GM21619 (cell line): ENCODE results near the gene JADE1.

ENCODE experiments used
- ATAC-seq: cut with Tn5 transposase; IDR thresholded peaks from one replicate; pipeline ENCODE4 v1.9.1; 2021; ENCODE audit not compliant: unreplicated experiment

The JADE1 gene

DNA sequence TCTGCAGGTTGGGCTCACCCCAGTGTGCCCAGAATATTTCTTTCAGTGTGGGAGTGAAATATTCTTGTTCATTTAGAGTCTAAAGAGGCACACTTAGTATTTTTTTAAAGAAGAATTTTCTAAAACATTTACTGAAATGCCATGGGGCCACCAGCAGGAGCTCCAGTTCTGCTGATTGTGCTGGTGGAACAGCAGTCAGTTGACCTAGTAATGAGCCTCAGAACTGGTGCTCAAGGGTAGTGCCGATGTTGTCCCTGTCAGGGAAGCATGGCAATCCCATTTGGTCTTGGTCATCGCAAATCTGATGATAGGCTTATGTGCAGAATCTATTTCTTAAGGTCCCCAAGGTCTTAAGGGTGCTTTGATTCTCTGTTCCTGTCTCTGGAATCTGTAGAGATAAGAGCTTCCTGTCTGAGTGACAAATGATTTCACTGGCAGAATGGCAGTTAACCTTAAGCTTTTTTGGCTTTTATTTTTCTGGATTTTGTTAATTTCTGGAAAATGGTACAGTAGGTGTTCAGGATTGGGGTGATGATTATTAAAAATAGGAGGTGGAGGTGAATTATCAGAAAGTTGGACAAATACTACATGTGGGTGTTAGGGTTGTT lies 31.3 kb downstream of the JADE1 start:
- ATAC-seq, result no peak

GRCh38 chr4:128841402-128841801 lies 31.9 kb downstream of the JADE1 start:
- ATAC-seq, result no peak

- no peak for ATAC-seq
These were observed 35.4 kb downstream of the JADE1 start for GRCh38 chr4:128844931-128845330.

DNA sequence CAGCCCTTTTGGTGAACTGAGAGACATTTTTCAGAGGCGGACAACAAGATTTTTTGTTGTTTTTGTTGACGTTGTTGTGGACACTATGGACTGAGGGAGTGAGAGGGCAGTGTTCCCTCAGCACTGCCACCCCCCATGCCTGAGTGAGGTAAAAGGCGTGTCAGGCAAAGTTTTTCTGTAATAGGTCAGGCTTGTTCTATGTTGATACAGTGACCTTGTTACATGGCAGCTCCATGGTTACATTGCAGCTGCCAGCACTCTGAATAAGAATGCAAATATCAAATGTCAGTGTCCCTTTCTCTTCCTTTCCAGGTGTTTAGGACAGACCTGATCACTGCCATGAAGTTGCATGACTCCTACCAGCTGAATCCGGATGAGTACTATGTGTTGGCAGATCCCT lies 36.6 kb downstream of the JADE1 start:
- ATAC-seq, result no peak

DNA sequence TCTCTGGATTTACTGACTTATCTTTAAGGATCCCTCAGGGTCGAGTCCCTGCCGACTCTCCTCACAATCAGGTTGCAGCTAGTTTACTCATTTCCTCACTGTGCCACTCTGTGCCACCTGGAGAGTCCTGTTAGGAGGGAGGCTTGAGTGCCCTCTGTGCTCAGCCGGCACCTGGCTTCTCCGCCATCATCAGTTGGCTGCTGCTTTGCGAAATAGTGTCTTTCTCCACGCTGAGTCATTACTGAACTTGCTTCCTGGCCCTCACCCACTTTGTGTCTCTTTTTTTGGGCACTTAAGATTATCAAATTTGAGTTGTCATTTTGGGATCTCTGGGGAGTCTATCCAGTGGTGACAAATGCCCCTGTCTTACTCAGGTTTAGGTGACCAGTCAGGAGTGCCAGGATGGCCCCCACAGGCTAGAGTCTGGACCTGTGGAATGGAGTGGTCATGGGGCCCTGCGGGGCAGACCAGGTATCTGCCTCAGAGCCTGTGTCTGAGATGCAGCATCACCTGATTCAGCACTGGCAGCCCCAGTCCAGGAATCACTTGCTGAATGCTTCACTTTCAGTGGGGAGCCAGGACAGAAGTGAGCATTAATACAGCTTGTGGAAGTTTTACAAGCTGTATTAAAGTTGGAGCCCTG lies 37.7 kb downstream of the JADE1 start:
- ATAC-seq, result no peak

- no peak for ATAC-seq
These were observed 39.0 kb downstream of the JADE1 start for GRCh38 chr4:128848461-128848860.

GRCh38 chr4:128850252-128850651 lies 40.8 kb downstream of the JADE1 start:
- no peak for ATAC-seq

- ATAC-seq, result no peak
These were observed 44.2 kb downstream of the JADE1 start for GRCh38 chr4:128853741-128854140.

DNA sequence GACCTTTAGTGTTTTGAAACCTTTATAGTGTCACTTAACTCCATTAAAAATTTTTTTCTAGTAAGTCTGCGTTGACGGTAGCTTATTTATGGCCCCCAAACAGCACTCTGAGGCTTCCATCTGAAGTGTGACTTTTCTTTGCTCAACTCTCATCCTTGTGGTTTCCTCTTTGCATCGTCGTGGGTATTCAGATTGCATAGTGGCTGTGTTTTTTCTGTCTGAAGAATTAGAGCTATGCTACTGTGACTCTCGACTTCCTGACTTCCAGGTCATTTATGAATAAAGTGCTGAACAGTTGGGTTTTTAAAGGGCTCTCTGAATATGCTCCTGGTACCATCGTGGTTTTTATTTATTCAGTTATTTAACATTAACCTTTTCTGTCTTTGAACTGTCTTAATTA lies 44.9 kb downstream of the JADE1 start:
- ATAC-seq, result peak; percentile 88

DNA sequence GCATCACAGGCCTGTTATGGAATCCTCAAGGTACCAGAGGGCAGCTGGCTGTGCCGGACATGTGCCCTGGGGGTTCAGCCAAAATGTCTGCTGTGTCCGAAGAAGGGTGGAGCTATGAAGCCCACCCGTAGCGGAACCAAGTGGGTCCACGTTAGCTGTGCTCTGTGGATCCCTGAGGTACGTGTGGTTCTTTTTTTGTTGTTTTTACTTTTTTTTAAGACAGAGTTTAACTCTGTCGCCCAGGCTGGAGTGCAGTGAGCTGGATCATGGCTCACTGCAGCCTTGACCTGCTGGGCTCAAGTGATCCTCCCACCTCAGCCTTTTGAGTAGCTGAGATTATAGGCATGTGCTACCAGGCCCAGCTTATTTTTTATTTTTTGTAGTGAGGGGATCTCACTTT lies 46.1 kb downstream of the JADE1 start:
- ATAC-seq, result no peak

GRCh38 chr4:128856246-128856645 lies 46.7 kb downstream of the JADE1 start:
- no peak for ATAC-seq

GRCh38 chr4:128858879-128859671 lies 49.6 kb downstream of the JADE1 start:
- no peak for ATAC-seq

DNA sequence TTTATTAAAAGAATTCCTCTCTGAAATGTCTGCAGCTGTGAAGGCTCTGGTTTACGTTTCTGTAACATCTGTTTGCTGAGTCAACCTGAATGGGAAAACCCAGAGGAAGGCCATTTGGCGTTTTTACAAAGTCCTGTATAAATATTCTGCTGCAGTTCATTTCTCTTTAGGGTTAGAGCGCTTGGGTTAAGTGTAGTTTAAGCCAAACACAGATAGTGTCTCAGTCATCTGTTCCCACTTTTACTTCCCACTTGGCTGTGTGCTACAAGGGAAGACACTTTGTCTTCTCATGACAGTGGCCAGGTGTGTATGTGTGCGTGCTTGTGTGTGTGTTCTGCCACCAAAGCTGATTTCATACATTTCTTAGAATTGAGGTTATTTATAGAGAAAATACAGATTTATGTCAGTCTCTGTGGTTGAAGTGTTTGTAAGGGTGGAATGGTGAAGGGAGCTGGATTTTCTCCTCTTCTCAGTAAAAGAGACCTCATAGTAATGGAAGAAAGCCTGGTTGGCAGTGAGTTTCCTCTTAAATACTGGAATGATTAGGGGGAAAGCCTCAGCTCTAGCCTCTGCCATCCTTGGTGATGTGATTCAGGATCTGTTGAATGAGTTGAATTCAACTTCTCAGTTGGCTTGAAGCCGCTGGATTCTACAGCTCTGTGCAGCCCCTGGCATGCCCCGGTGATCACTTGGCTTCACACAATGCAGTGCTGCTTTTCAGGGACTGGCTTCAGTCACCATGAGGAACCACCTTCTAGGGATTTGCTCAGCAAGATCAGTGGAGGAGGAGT lies 50.6 kb downstream of the JADE1 start:
- no peak for ATAC-seq

DNA sequence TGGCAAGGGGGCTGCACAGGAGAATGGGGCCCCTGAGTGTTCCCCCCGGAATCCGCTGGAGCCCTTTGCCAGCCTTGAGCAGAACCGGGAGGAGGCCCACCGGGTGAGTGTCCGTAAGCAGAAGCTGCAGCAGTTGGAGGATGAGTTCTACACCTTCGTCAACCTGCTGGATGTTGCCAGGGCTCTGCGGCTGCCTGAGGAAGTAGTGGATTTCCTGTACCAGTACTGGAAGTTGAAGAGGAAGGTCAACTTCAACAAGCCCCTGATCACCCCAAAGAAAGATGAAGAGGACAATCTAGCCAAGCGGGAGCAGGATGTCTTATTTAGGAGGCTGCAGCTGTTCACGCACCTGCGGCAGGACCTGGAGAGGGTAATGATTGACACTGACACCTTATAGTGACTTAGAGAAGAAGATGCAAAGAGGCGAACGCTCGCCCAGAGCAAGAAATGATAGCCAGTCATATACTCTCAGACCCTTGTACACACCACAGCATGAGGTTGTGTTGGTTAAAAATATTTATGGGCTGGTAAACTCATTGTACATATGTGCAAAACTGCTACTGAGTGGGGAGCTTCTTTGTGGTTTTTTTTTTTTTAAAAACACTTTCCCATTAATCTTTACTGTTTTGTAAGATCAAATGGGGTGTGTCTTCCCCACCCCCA lies 52.5 kb downstream of the JADE1 start:
- peak; percentile 19 for ATAC-seq

DNA sequence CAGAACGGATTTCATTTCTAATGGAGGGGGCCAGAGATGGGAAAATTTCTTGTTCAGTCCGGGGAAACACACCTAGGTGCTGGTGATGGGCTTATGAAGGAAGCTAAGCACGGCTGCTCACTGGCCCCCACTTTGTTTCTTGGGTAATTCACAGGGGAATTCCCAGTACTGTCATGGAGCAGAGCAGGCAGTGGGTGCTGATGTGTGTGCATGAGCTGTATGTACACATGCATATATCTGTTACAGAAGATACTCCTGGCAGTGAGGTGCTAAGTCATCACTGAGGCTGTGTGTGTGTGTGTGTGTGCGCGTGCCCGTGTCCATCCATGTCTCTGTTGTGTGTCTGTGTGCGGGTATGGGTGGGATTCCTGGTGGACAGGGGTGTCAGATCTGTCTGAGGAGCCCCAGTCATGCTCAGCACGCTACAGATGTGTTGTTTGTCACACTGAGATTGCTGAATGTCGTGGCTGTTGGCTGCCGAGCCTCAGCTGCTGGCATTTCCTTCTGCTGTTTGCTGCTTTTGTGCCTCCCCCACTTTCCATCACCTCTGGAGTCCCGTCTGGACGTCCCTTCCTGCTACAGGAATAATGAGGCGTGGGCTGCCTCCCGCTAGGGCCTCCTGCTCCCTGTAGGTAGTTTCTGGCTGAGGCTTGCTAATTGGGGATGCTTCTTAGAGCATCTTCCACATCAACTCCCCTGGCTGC lies 53.3 kb downstream of the JADE1 start:
- peak; percentile 56 for ATAC-seq

DNA sequence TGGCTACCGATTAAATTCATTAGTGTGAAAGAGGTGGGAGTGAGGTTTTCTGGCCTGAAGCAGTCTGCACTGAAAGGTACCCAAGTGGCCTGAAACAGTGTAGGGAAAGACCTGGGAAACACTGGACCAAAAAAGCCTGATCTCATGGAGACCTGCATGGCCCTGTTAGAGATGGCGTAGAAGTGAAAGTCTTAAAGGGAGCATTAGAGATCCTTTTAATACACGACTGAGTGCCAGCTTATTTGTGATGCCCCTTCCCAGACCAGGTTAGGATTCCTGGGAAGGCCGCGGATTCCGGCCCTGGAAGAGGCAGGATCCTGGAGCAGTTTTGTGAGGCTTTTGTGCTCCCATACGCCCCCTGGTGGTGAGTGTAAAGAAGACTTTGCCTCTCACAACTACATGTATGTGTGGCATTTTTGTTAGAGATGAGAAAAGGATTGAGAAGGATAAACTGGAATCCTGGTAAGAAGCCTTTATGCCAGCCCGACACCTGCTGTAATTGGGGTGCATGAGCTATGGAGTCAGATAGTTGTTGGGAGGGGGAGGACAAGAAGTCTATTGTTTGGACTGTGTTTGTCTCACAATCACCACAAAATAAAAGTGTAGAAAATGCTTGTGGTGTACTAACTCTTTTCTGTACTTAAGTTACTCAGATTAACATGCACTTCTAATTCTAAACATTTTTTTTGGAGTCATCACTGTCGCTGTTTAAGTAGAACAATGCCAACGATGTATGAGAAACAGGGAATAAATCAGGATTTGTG lies 54.0 kb downstream of the JADE1 start:
- ATAC-seq, result no peak

- ATAC-seq, result no peak
These were observed 55.6 kb downstream of the JADE1 start for GRCh38 chr4:128865132-128865531.

DNA sequence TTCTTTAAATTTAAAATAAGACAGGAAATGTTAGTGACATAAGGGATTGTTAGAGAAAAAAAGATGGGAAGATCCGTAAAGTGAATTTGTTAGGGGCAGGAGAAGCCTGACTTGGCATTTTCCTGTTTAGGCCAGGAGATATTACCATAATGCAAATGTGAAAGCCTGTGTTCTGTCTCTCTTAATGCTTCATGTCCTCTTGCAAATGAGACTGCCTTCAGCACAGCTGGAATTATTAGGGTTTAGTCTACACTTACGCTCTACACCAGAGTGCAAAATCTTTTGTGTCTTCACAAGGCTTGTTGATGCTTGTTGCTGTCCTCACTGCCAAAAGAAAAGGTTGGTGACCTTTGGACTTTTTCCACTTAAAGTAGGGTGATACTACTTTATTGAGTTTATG lies 56.8 kb downstream of the JADE1 start:
- ATAC-seq, result no peak

DNA sequence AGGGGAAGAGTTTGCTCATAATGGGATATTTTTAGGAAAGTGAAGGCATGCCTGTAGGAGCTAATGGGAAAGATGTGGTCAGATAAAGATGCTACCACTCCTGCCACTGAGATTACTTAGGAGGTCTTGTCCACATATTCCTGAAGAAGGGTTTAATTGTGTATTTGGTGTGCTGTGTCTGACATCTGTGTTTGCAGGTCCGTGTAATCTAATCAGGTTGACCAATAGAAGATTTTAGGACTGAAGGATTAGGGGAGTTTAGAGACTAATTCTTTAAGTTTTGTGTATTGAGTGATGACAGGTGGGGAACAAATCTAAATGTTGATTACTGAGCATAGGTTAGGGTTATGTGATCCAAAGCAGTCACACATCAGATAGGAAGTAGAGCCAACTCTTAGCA lies 57.2 kb downstream of the JADE1 start:
- no peak for ATAC-seq

- ATAC-seq, result no peak
These were observed 59.3 kb downstream of the JADE1 start for GRCh38 chr4:128868758-128869157.
